HG02571 (cell line): ENCODE results near the gene MYO7B.

Experiments used
- ATAC-seq: cut with Tn5 transposase; IDR thresholded peaks from one replicate; pipeline ENCODE4 v1.9.1; 2021; ENCODE audit warnings: mild to moderate bottlenecking, moderate library complexity; ENCODE audit not compliant: unreplicated experiment

The MYO7B gene

GRCh38 chr2:127634626-127635379 lies 99.3 kb downstream of the MYO7B start:
- no peak for ATAC-seq

GRCh38 chr2:127635380-127636237 lies 100.1 kb downstream of the MYO7B start:
- no peak for ATAC-seq

DNA sequence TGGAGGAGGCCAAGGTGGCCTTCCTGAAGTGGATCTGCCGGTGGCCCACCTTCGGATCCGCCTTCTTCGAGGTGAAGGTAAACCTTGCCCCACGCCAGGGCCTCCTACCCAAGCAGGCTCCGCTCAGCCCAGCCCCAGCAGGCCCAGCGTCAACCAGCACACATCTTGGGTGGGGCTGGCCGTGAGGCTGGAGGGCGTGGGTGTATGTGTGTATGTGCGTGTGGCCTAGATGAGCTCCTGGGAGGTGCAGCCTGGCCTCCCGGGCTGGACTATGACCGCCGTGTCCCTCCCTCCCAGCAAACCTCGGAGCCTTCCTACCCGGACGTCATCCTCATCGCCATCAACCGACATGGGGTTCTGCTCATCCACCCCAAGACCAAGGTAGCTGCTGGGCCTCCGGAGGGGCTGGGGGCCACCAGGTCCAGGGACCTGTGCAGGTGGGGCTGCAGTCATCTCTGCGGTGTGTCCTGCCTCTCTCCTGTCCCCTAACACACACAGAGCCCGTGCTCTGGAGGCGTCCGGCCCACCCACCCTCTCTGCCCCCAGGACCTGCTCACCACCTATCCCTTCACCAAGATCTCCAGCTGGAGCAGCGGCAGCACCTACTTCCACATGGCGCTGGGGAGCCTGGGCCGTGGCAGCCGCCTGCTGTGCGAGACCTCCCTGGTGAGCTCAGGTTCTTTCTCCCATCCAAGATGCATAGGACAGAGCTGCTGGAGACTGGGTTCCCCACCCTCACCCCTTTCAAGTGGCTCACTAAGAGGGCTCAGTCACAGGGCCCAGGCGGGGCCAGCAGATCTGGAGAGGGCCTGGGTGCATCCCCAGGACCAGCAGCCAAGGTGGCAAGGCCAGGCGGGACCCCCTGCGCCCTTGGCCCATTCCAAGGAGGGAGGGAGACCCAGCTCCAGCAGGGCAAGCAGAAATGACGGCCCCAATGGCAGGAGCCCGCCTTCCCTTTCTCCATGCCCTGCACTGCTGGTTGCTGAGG lies 101.1 kb downstream of the MYO7B start:
- no peak for ATAC-seq

DNA sequence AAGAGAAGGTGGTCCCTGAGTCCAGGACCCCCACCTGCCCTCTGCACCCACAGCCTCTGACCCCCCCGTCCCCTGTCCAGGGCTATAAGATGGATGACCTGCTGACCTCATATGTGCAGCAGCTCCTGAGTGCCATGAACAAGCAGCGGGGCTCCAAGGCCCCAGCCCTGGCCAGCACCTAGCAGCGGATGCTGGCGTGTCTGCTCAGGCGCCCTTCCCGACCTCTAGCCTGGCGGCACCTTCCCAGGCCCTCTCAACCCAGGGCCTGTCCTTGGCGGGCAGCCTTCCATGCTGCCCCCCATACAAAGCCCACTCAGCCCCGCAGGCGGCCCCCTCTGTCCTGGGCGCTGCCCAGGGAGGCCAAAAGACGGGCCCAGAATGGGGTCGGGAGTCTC lies 101.8 kb downstream of the MYO7B start:
- ATAC-seq, result no peak

DNA sequence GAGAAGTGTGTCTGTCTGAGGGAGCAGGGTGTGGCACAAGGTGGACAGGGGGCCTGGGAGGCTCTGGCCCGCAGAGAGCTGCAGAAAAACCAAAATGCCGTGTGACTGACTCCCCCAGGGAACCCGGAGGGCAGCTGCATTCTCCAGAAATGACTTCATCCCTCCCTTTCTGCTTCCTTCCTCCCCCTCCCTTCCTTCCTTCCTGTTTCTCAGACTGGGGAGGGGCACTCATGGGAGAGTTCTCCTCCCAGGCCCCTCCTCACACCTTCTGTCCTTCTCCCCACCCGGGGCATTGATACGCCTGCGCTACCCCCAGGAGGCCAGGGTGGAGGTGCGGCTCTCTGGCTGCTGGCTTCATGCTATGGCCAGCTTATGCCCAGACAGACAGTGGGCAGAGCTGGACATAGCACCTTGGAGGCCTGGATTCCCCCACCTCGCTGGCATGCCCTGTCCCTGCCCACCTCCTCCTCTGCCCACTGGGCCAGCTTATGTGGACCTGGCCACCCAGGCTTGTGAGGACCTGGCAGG lies 102.3 kb downstream of the MYO7B start:
- no peak for ATAC-seq

- no peak for ATAC-seq
These were observed 103.1 kb downstream of the MYO7B start for GRCh38 chr2:127638361-127639110.

- ATAC-seq, result no peak
These were observed 103.6 kb downstream of the MYO7B start for GRCh38 chr2:127639111-127639474.

DNA sequence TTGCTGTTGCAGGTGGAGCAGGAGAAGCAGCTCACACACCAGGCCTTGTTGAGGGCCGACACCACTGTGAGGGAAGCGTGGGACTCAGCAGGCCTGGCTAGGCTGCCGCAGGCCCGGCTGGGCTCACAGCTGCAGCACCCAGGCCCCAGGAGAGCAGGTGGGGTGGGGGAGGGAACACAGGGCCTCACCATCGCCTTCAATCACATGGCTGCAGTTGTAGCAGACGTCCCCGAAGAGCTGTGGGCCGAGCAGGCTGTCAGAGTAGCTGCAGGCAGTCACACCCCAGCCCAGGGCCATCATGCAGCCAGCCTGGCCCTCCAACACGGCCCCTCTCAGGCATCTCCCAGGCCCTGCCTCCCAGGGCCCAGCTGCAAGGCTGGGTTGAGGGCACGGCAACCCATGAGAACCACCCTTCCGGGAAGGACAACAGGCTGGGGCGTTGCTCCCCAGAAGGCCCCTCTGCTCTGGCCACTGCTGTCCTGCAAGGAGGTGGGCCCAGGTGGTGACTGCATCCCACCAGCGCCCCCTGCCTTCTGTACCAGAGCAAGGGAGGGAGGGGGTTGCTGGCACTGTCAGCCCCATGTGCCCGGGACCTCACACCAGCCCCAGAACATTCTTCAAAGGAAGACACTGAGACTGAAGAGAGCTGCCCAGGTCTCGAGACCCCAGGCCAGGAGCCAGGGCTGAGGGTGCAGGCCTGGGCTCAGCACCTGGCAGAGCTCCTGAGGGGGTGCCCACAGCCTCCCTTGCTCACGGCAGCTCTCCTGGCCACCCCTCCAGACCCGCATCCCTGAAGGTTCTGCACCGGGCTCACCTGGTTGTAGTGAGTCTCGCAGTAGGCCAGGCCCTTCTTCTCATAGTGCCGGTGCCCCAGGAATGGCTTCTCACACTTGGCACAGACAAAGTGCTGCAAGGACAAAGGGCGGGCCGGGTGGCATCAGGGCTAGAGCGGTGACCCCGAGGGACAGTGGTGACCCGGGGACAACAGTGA lies 104.9 kb downstream of the MYO7B start:
- no peak for ATAC-seq

DNA sequence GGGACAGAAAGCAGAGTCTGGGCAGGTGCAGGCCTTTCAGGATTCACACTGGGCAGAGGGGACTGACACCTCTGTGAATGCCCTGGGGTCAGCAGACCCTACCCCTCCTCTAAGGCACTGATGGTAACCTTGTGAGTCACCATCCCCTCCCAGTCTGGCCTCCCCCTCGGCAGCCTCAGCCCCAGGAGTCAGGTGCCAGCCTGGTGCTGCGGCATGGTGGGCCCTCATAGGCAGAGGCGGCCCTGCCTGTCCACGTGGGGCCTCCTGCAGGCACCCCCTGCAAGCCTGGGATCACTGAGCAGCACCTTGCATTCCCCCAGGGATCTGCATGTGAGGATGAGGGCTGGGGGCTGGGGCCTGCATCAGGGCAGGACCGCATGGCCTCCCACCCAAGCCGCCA lies 105.7 kb downstream of the MYO7B start:
- no peak for ATAC-seq

DNA sequence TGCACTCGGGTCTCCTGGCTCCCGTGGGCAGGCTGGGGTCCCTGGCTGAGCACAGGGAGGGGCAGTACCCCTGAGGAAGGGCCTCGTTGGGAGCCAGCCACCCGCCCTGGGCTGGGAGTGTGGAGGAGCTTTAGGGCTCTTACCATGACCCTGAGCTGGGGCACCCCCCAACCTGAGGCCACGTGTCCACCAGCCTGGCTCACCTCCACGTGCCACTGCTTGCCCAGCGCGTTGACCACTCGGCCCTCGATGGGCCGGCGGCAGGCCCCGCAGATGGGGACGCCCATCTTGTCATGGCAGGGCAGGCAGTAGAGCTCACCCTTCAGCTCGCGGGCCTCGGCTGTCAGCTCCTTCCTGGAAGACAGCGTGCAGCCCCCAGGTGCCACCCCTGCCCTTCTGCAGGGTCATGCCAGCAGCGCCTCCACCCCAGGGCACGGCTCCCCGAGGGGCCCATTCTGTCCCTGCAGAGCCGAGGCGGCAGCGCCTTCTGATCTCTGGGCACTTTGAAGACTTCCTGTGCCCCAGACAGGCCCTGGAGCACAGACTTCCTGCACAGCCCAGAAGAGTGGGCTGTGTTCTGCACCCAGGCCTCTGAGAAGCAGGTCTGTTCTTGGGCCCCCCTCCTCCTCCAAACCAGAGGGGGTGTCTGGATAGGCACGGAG lies 106.5 kb downstream of the MYO7B start:
- ATAC-seq, result no peak

DNA sequence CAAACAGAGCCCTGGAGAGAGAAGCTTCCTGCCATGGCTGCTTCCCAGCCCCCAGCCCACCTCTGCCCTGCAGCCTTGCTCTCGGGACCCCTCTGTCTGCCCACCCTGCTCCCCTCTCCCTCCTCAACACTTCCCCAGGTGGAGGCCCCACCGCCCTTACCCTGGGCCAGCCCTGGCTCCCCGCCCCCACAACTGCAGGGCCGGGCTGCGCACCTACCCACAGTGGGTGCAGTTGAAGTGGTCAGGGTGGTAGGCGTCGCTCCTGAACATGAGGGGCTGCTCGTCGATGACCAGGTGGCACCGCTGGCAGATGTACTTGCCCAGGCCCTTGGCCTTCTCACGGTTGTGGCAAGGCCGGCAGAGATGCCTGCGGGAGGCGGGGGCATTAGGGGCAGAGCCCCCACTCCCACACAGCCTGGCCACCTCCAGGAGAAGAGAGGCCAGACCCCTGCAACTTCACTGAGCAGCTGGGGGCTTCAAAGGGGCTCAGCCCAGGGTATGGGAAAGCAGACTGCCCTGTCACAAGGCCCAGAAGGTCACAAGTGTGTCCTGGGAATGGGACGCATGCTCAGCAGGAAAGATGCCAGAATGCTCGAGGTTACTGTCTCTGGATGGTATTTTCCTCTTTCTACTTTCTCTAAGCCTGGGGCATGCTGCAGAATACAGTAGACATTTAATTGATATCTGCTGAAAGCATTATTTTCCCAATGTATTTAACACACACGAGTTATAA lies 107.4 kb downstream of the MYO7B start:
- ATAC-seq, result no peak

DNA sequence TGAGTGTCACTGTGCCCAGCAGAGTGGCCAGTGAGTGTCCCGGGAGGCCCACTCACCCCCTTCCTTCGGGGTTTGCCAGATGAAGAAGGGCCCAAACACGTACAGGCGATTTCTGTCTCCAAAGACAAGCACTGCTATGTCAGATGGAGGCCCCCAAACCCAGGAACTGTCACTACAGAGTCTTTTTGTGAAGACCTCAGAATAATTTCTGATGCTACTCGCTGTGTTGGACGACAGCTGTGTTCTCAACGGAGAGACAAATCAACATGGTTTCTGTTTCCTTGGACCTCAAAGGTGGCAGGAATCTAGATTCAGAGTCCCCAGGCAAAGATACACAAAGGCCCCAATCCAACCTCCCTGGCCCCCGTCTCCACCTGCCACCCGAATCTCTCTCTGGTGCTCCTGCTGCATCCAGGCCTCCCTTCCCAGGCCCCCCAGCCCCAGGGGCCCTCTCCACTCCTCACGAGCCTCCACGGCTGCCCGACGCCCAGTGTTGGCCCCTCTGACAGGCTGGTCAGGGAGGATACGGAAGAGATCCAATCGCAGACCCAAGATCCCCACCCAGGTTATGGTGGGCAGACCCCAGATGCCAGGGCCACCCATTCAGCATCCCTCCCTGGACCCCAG lies 108.1 kb downstream of the MYO7B start:
- ATAC-seq, result no peak

- no peak for ATAC-seq
These were observed 108.9 kb downstream of the MYO7B start for GRCh38 chr2:127644066-127645025.

- no peak for ATAC-seq
These were observed 109.5 kb downstream of the MYO7B start for GRCh38 chr2:127645026-127645394.

DNA sequence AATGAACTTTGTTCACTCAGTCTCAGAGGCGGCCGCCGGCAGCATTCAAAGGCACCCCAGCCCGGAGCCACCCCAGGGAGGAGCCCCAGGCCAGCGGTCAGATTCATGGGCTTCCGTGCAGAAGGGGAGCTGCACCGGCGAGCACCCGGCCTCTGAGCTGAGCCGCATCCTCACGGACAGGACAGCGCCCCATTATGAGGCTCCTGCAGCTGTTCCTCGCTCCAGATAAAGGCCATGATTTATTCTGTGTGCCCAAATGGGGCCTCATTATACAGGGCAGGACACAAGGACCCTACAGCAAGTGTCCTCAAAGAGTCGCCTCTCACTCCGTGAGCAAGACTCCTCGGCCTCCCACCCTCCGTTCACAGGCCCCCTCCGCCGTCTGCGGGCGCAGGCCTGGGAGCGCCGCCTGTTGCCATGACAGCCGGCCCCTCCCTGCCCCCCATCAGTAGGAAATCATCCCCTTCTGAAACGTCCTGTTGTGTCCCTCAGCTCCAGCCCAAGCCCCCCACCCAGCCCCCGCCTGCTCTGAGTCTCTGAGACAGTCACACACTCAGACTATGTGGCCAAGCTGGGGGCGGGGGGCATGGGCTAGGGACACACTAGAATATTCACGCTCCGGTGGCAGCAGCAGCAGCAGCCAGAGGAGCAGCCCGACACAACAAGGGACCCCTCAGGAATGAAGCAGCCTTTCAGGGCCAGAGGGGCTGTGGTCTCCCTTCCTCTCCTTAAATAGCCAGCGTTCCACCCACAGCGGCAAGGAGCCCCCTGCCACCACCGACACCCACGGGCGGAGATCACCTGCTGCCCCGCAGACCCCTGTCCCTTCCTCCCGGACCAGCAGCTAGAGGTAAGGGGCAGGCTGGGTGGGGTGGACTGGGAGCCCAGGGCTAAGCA lies 110.2 kb downstream of the MYO7B start, which contains the start of gene GPR17:
Gene GPR17 (plus strand): TSS at position 759 of the 897 bp plus-strand sequence. CDS start 4,583 bp downstream, outside the sequence.
- ATAC-seq, result no peak
